K562 (cell line): ENCODE results near the gene PLK5. TPM values are rescaled to one million over a fixed set of nuclear protein-coding genes. Genes with fewer than 3 reads are reported as not detected.

Experiments used
- CBX3 ChIP-seq, 2 experiments: IDR thresholded peaks; 1 replicate in 1 of 2; 2 replicates in 1 of 2; pipeline ENCODE4 v1.6.1; 2012; ENCODE audit warnings: inconsistent platforms in 2 of 2, low read length in 2 of 2, borderline replicate concordance in 1 of 2, control low read depth in 1 of 2
- ELF2 ChIP-seq: fragments of 250-450 bp; sonication (Bioruptor Pico); IDR thresholded peaks from 2 replicates; pipeline ENCODE4 v1.5.0; 2021; ENCODE audit warnings: mild to moderate bottlenecking
- ID3 ChIP-seq, 2 experiments: fragments of 250-450 bp in 1 of 2; fragments of 450-650 bp in 1 of 2; sonication (Bioruptor Pico) in 1 of 2; IDR thresholded peaks; 2 replicates each; pipeline versions ENCODE4 v1.6.1 to v1.8.0; 2016 to 2021; ENCODE audit warnings: mild to moderate bottlenecking in 2 of 2, moderate library complexity in 2 of 2, missing compliant biosample characterization in 1 of 2, missing genetic modification characterization in 1 of 2
- KAT2B ChIP-seq: IDR thresholded peaks from one replicate; pipeline ENCODE4 v1.6.1; 2012; ENCODE audit warnings: low read depth, mild to moderate bottlenecking, control low read depth, inconsistent platforms, low read length, moderate library complexity
- MITF ChIP-seq: IDR thresholded peaks from 2 replicates; pipeline ENCODE4 v1.6.1; 2014; ENCODE audit warnings: antibody characterized with exemption
- MXI1 ChIP-seq: IDR thresholded peaks from 2 replicates; pipeline ENCODE4 v1.6.1; 2011; ENCODE audit warnings: low read depth, mild to moderate bottlenecking, improper control_type of control experiment, low read length
- NCOA2 ChIP-seq, 2 experiments: fragments of 450-650 bp; IDR thresholded peaks; 2 replicates each; pipeline ENCODE4 v1.6.1; 2018; ENCODE audit warnings: mild to moderate bottlenecking in 2 of 2, moderate library complexity in 1 of 2; ENCODE audit not compliant: partially characterized antibody in 2 of 2
- NEUROD1 ChIP-seq: fragments of 150-350 bp; IDR thresholded peaks from 2 replicates; pipeline ENCODE4 v1.6.1; 2014; ENCODE audit warnings: borderline replicate concordance, low read length, low read depth; ENCODE audit not compliant: partially characterized antibody
- SNAPC5 ChIP-seq: fragments of 250-450 bp; sonication (Bioruptor Pico); IDR thresholded peaks from 2 replicates; pipeline ENCODE4 v1.8.0; 2021; ENCODE audit warnings: moderate library complexity, mild to moderate bottlenecking, inconsistent platforms
- SRSF3 ChIP-seq: fragments of 200-400 bp; formaldehyde crosslinking; IDR thresholded peaks from 2 replicates; pipeline ENCODE4 v1.6.1; 2016; ENCODE audit warnings: mild to moderate bottlenecking, low read length, moderate library complexity; ENCODE audit not compliant: insufficient read depth
- TFAM ChIP-seq: fragments of 250-450 bp; sonication (Bioruptor Pico); conservative IDR thresholded peaks from 2 replicates; pipeline ENCODE4 v1.5.0; 2021; ENCODE audit warnings: mild to moderate bottlenecking, moderate library complexity
- TOE1 ChIP-seq, 2 experiments: fragments of 450-650 bp in 1 of 2; sonication (generic) in 1 of 2; formaldehyde crosslinking in 1 of 2; IDR thresholded peaks; 2 replicates each; pipeline versions ENCODE4 v1.7.1 to v1.8.0; 2016 to 2022; ENCODE audit warnings: borderline replicate concordance in 2 of 2, mild to moderate bottlenecking in 2 of 2, antibody characterized with exemption in 1 of 2, inconsistent platforms in 1 of 2, low read depth in 1 of 2, missing genetic modification reagents in 1 of 2, moderate library complexity in 1 of 2
- U2AF1 ChIP-seq: fragments of 200-400 bp; formaldehyde crosslinking; optimal IDR thresholded peaks from 2 replicates; pipeline ENCODE3; 2017; ENCODE audit warnings: mild to moderate bottlenecking, low read depth, low read length, moderate library complexity
- ZFX ChIP-seq: sonication (generic); formaldehyde crosslinking; IDR thresholded peaks from 2 replicates; pipeline ENCODE4 v1.8.0; 2022; ENCODE audit warnings: mild to moderate bottlenecking, missing genetic modification reagents, moderate library complexity
- ZNF318 ChIP-seq, 2 experiments: fragments of 450-650 bp; IDR thresholded peaks; 2 replicates each; pipeline ENCODE4 v1.6.1; 2016; ENCODE audit warnings: mild to moderate bottlenecking in 2 of 2, borderline replicate concordance in 1 of 2, low read depth in 1 of 2, moderate library complexity in 1 of 2
- polyA plus RNA-seq, 8 experiments: library from polyadenylated mRNA; depleted of rRNA in 4 of 8; stranded (reverse) in 5 of 8; unstranded in 3 of 8; fragments of >200 nt; fragmentation: Nextera tagmentation in 2 of 8; fragmentation: Illumina TruSeq in 1 of 8; extraction: Ambion mirVana in 2 of 8; extraction: Trizol in 1 of 8; gene quantifications; 2 replicates each; pipeline versions ENCODE4 v1.2.1 to v1.2.3, GENCODE V29; 2011 to 2014; ENCODE audit warnings: inconsistent platforms in 1 of 8, missing spikeins in 1 of 8
- total RNA-seq, 7 experiments: library from RNA; depleted of rRNA in 6 of 7; stranded (reverse); fragments of >200 nt in 6 of 7; fragmentation: Illumina TruSeq in 2 of 7; extraction: Trizol in 2 of 7; gene quantifications; 2 replicates each; pipeline versions ENCODE4 v1.2.1 to v1.2.3, GENCODE V29; 2011 to 2021; ENCODE audit warnings: low replicate concordance in 1 of 7

PLK5 gene
- total and polyA plus RNA-seq, 9 of the 15 experiments (the other 6 are each of a cell fraction or from before 2014, with no cell fraction given) = 0.04 to 0.23 (median 0.11) TPM; not detected in 5

- TF ChIP-seq MITF (no peak), KAT2B (no peak), ID3 (CRISPR knock-in tag; IDR thresholded peaks at IDR 0.05) (no peak), ID3 (tag; IDR thresholded peaks at IDR 0.05) (peak; percentile 77), ZFX (CRISPR knock-in tag) (peak; percentile 35; the same call in 1 of the 2 replicates), CBX3 (IDR thresholded peaks at IDR 0.05; ENCODE audit: borderline replicate concordance in 1 of 2, low read length in 2 of 2) (peak in 1 of 2 experiments; percentile 17; a peak in 1 of 3 replicates), U2AF1 (no peak), ZNF318 (IDR thresholded peaks at IDR 0.05; ENCODE audit: borderline replicate concordance in 1 of 2, low read depth in 1 of 2) (no peak), TFAM (no peak), NEUROD1 (no peak), SNAPC5 (CRISPR knock-in tag) (no peak), MXI1 (no peak), NCOA2 (IDR thresholded peaks at IDR 0.05; ENCODE audit: partially characterized antibody in 2 of 2) (no peak), SRSF3 (no peak), TOE1 (IDR thresholded peaks at IDR 0.05; ENCODE audit: borderline replicate concordance) (peak; percentile 22; the same call in 1 of the 2 replicates), TOE1 (CRISPR knock-in tag; IDR thresholded peaks at IDR 0.05; ENCODE audit: borderline replicate concordance, low read depth) (peak; percentile 73; the same call in 1 of the 2 replicates), ELF2 (CRISPR knock-in tag) (peak; percentile 35; the same call in 1 of the 2 replicates)
These were observed 32.6 kb upstream of the PLK5 start, which contains the start of gene REEP6 (continued) for GRCh38 chr19:1491114-1491848.
